Vein endothelial cell (primary cell): ENCODE data around the gene SLC25A45. TPM values are rescaled to one million over a fixed set of nuclear protein-coding genes. Genes with fewer than 3 reads are reported as not detected.

ENCODE experiments used
- total RNA-seq: library from RNA; depleted of rRNA; stranded (reverse); fragments of >200 nt; gene quantifications from 2 replicates; pipeline ENCODE4 v1.2.3, GENCODE V29; 2012

Gene SLC25A45
- 2.7 and 2.9 TPM in 2 replicates for total RNA-seq

GRCh38 chr11:65382033-65382803 is at the start of gene SLC25A45:
Gene SLC25A45 (minus strand): TSS chr11:65382646. CDS start chr11:65381951, 695 bp downstream.

GRCh38 chr11:65422633-65423515 is 40.4 kb upstream of the SLC25A45 start, which contains the start of gene NEAT1:
Gene NEAT1 (plus strand): TSS chr11:65422798.

GRCh38 chr11:65386307-65387140 is 4.1 kb upstream of the SLC25A45 start, which contains the start of gene FRMD8:
Gene FRMD8 (plus strand): TSS chr11:65386637. CDS start chr11:65387037, 400 bp downstream.

GRCh38 chr11:65354265-65355012 is 28.0 kb downstream of the SLC25A45 start, which contains the start of gene TIGD3:
Gene TIGD3 (plus strand): TSS chr11:65354751. CDS start chr11:65355809, 1,058 bp downstream.

Other genes with a start within 250 kb of the SLC25A45 start
- gene SYVN1, start 248.1 kb downstream of the SLC25A45 start, total RNA-seq: 9.8 and 21.8 TPM in 2 replicates
- not detected in 2 replicates for gene SPDYC, start 212.4 kb downstream of the SLC25A45 start, total RNA-seq
- 173 and 196 TPM in 2 replicates for gene CAPN1, start 200.7 kb downstream of the SLC25A45 start, total RNA-seq
- gene POLA2, start 120.7 kb downstream of the SLC25A45 start, total RNA-seq: 11.3 and 13.4 TPM in 2 replicates
- gene CDC42EP2, start 67.8 kb downstream of the SLC25A45 start, total RNA-seq: 30.0 and 31.0 TPM in 2 replicates
- 56.8 and 57.1 TPM in 2 replicates for gene DPF2, start 48.8 kb downstream of the SLC25A45 start, total RNA-seq
- gene TIGD3, start 27.9 kb downstream of the SLC25A45 start, total RNA-seq: 0.29 and 0.33 TPM in 2 replicates
- gene FRMD8, start 4.0 kb upstream of the SLC25A45 start, total RNA-seq: 102 and 132 TPM in 2 replicates
- 258 and 292 TPM in 2 replicates for gene NEAT1, start 40.2 kb upstream of the SLC25A45 start, total RNA-seq
- gene MALAT1, start 116.4 kb upstream of the SLC25A45 start, total RNA-seq: 6,246 and 6,812 TPM in 2 replicates
- gene SCYL1, start 142.4 kb upstream of the SLC25A45 start, total RNA-seq: 76.4 and 96.7 TPM in 2 replicates
- 26.8 and 52.9 TPM in 2 replicates for gene LTBP3, start 175.7 kb upstream of the SLC25A45 start, total RNA-seq
- 52.6 and 56.4 TPM in 2 replicates for gene ZNRD2, start 187.8 kb upstream of the SLC25A45 start, total RNA-seq
- gene FAM89B, start 189.9 kb upstream of the SLC25A45 start, total RNA-seq: 29.3 and 59.4 TPM in 2 replicates
- 13.4 and 14.4 TPM in 2 replicates for gene EHBP1L1, start 193.4 kb upstream of the SLC25A45 start, total RNA-seq
- gene KCNK7, start 213.2 kb upstream of the SLC25A45 start, total RNA-seq: under 0.01 and 0.29 TPM in 2 replicates
- 117 and 122 TPM in 2 replicates for gene MAP3K11, start 231.6 kb upstream of the SLC25A45 start, total RNA-seq
- 41.9 and 48.7 TPM in 2 replicates for gene PCNX3, start 233.1 kb upstream of the SLC25A45 start, total RNA-seq